HEK293 (cell line): ENCODE results near the gene COL6A2.

Experiments used
- CTCF ChIP-seq: fragments of 450-650 bp; formaldehyde crosslinking; IDR thresholded peaks from 2 replicates; pipeline ENCODE4 v1.5.1; 2016; ENCODE audit warnings: missing biosample characterization, missing genetic modification characterization
- GLIS1 ChIP-seq: fragments of 450-650 bp; formaldehyde crosslinking; IDR thresholded peaks from 2 replicates; pipeline ENCODE4 v1.5.1; 2016; ENCODE audit warnings: missing biosample characterization, missing genetic modification characterization
- GLIS2 ChIP-seq: fragments of 450-650 bp; formaldehyde crosslinking; IDR thresholded peaks from 2 replicates; pipeline ENCODE4 v1.5.1; 2016; ENCODE audit warnings: missing biosample characterization, missing genetic modification characterization
- IKZF3 ChIP-seq: fragments of 450-650 bp; IDR thresholded peaks from 2 replicates; pipeline ENCODE4 v1.5.0; 2018; ENCODE audit warnings: missing biosample characterization, mild to moderate bottlenecking, missing genetic modification characterization, moderate library complexity
- PRDM4 ChIP-seq: fragments of 450-650 bp; formaldehyde crosslinking; IDR thresholded peaks from 2 replicates; pipeline ENCODE4 v1.5.1; 2017; ENCODE audit warnings: missing biosample characterization, missing genetic modification characterization
- SETDB1 ChIP-seq: IDR thresholded peaks from one replicate; pipeline ENCODE4 v1.6.1; 2017; ENCODE audit warnings: mild to moderate bottlenecking, low read length, moderate library complexity, mixed read lengths; ENCODE audit not compliant: insufficient read length
- WT1 ChIP-seq: fragments of 450-650 bp; formaldehyde crosslinking; IDR thresholded peaks from 2 replicates; pipeline ENCODE4 v1.5.1; 2016; ENCODE audit warnings: missing biosample characterization, missing genetic modification characterization
- YY1 ChIP-seq: fragments of 450-650 bp; formaldehyde crosslinking; IDR thresholded peaks from 2 replicates; pipeline ENCODE4 v1.5.1; 2018; ENCODE audit warnings: missing biosample characterization, missing genetic modification characterization
- ZNF112 ChIP-seq: fragments of 450-650 bp; formaldehyde crosslinking; IDR thresholded peaks from 2 replicates; pipeline ENCODE4 v1.5.0; 2017; ENCODE audit warnings: missing biosample characterization, missing genetic modification characterization
- ZNF24 ChIP-seq: fragments of 450-650 bp; formaldehyde crosslinking; IDR thresholded peaks from 2 replicates; pipeline ENCODE4 v1.5.1; 2016; ENCODE audit warnings: missing biosample characterization, missing genetic modification characterization
- ZNF302 ChIP-seq: fragments of 450-650 bp; formaldehyde crosslinking; IDR thresholded peaks from 2 replicates; pipeline ENCODE4 v1.5.1; 2016; ENCODE audit warnings: missing biosample characterization, missing genetic modification characterization, low read depth
- ZNF426 ChIP-seq: fragments of 450-650 bp; formaldehyde crosslinking; IDR thresholded peaks from 2 replicates; pipeline ENCODE4 v1.5.1; 2017; ENCODE audit warnings: missing biosample characterization, missing genetic modification characterization, mild to moderate bottlenecking, inconsistent platforms, moderate library complexity
- ZSCAN30 ChIP-seq: fragments of 450-650 bp; IDR thresholded peaks from 2 replicates; pipeline ENCODE4 v1.5.1; 2018; ENCODE audit warnings: missing biosample characterization, mild to moderate bottlenecking, missing genetic modification characterization, moderate library complexity

GRCh38 chr21:46138383-46138970 is 40.6 kb downstream of the COL6A2 start:
- TF ChIP-seq IKZF3 (tag by site-specific recombination) (no peak), CTCF (tag by site-specific recombination) (no peak), ZNF426 (tag by site-specific recombination) (no peak), WT1 (tag by site-specific recombination) (no peak), ZNF302 (tag by site-specific recombination) (no peak), GLIS1 (tag by site-specific recombination) (no peak), ZSCAN30 (no peak), ZNF112 (tag by site-specific recombination) (no peak), YY1 (tag by site-specific recombination) (no peak), SETDB1 (no peak), ZNF24 (no peak), PRDM4 (tag by site-specific recombination) (no peak), GLIS2 (no peak)
